Measurements from ENCODE around the gene KCNMB2.
"Not testable (repeated sequence)": the region's sequence is repeated elsewhere in the genome, so short reads cannot be mapped to it uniquely, and the experiment has no call there.

The KCNMB2 gene

GRCh38 chr3:178540184-178540583 lies 3.9 kb downstream of the KCNMB2 start:
- no peak overlapping the region for H3K27ac ChIP-seq
- CTCF ChIA-PET: interaction anchor here (0.8 kb wide), 1 partner anchor 11 kb away, joined by 3 read pairs; no protein-coding TSS in a partner anchor
- no peak for TF ChIP-seq CTCF (conservative IDR thresholded peaks at IDR 0.05; ENCODE audit: low read depth)
- POLR2A ChIA-PET (ENCODE audit: low non-redundant PET): no interaction called here
- DNase-seq (ENCODE audit: low spot score): no peak

DNA sequence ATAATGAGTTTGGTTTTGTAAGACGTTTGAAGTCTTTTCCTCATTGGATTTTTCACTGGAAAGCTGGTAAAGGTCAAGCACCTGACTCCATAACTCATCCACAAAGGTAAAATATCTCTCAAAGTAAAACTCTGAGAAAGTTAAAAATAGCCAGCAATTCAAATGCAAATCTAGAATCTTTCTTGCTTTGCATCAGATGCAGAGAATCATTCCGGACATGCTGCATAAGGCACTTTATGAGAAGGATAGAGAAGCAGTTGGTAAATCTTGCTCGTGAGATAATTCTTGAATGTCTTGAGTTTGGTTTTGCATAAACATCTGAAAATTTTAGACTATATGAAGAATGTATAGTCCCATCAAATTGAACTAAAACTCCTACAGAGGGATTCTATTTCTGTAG lies 9.1 kb downstream of the KCNMB2 start:
- DNase-seq (ENCODE audit: low spot score): no peak
- no peak overlapping the region for H3K27ac ChIP-seq
- no peak for TF ChIP-seq CTCF (conservative IDR thresholded peaks at IDR 0.05; ENCODE audit: low read depth)
- POLR2A ChIA-PET (ENCODE audit: low non-redundant PET): no interaction called here
- CTCF ChIA-PET: interaction anchor here (0.5 kb wide), 1 partner anchor 16 kb away, joined by 3 read pairs; no protein-coding TSS in a partner anchor

DNA sequence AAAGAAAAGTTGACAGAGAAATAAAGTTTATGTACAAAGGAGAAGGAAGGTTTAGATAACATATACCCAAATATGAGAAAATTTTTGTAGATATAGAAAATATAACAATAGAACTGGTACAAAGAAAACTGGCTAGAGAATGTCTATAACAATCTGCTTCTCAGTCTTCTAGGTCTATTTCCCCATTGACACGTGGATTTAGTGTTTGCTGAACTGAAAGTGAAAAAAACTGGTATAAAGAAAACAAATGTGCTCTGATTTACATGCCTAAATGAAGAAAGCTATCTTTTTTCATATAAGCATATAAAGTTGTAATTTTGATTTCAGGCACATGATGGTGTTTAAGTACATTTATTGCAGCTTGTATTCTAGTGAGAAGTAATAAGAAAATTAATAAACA lies 9.8 kb downstream of the KCNMB2 start:
- POLR2A ChIA-PET (ENCODE audit: low non-redundant PET): no interaction called here

GRCh38 chr3:178549426-178549825 lies 13.2 kb downstream of the KCNMB2 start:
- POLR2A ChIA-PET (ENCODE audit: low non-redundant PET); H3K27ac ChIP-seq; CTCF ChIA-PET; DNase-seq (ENCODE audit: low spot score): not testable (repeated sequence)

More for the DNA sequence above, 9.8 kb downstream of the KCNMB2 start:
- CTCF ChIA-PET: interaction anchor here (0.6 kb wide), 1 partner anchor 401 kb away, joined by 3 read pairs; no protein-coding TSS in a partner anchor
- no peak overlapping the region for H3K27ac ChIP-seq
- no peak for TF ChIP-seq CTCF (conservative IDR thresholded peaks at IDR 0.05; ENCODE audit: low read depth)
- DNase-seq (ENCODE audit: low spot score): no peak

DNA sequence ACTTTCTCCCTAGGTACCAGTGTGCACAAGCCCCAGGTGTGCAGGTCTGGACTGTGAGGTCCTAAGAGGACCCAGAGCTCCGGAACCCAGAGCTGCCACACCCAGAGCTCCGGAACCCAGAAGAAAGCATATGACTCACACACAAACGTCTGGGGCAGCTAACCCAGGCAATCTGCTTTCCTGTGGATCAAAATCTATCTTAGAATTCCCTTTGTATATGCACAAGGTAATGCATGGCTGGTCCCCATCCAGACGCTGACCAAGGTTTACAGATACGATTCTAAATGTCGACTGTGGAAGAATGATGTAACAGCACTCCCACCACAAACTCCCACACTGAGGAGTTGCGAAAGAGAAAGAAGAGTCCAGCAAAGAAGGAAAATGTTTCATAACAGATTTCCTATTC lies 15.7 kb downstream of the KCNMB2 start:
- no peak for DNase-seq (ENCODE audit: low spot score)
- ChIA-PET CTCF (no interaction called here), POLR2A (ENCODE audit: low non-redundant PET) (no interaction called here)
- H3K27ac ChIP-seq: no peak overlapping the region
- no peak for TF ChIP-seq CTCF (conservative IDR thresholded peaks at IDR 0.05; ENCODE audit: low read depth)

DNA sequence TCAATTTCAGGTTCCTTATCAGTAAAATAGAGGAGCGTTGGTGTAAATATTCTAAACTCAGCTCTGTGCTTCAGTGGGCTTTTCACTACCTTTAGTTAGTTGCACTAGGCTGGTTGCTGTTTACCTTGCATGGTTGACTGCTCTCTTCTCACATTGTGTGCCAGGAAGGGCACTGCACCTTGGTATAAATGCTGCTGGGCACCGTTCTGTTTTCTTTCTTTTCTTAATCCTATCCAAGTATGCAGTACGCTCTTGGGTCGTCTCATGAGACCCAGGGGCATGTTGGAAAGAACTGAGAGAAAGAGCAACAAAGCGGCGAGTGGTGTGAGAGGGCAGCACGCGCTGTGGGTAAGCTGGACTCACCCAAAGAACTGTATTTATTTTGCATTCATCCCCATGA lies 22.4 kb downstream of the KCNMB2 start:
- no peak for TF ChIP-seq CTCF (conservative IDR thresholded peaks at IDR 0.05; ENCODE audit: low read depth)
- DNase-seq (ENCODE audit: low spot score): no peak
- CTCF ChIA-PET: no interaction called here
- POLR2A ChIA-PET (ENCODE audit: low non-redundant PET): no interaction called here
- no peak overlapping the region for H3K27ac ChIP-seq

GRCh38 chr3:178560759-178561158 lies 24.5 kb downstream of the KCNMB2 start:
- H3K27ac ChIP-seq: no peak overlapping the region
- ChIA-PET POLR2A (ENCODE audit: low non-redundant PET) (no interaction called here), CTCF (interaction anchor here (0.7 kb wide), 1 partner anchor 1652 kb away, joined by 3 read pairs; no protein-coding TSS in a partner anchor)
- no peak for DNase-seq (ENCODE audit: low spot score)
- TF ChIP-seq CTCF (conservative IDR thresholded peaks at IDR 0.05; ENCODE audit: low read depth): no peak
